Measurements from ENCODE around the gene PPP3CA.

PPP3CA gene

GRCh38 chr4:101222156-101222845 lies 125.0 kb downstream of the PPP3CA start:
- Mint-ChIP-seq H3K9me3 (no peaks in the 10 kb centered on the region), H3K36me3 (ENCODE audit: low read depth) (no peaks in the 10 kb centered on the region), H3K27ac (no peak overlapping the region), H3K27me3 (ENCODE audit: low read depth) (peaks cover 22% of the 10 kb centered on the region), H3K4me3 (no peak overlapping the region), H3K4me1 (ENCODE audit: low read depth) (no peaks in the 10 kb centered on the region)
- DNase-seq (ENCODE audit: low spot score): no peak

- Mint-ChIP-seq H3K4me1 (ENCODE audit: low read depth) (no peaks in the 10 kb centered on the region), H3K27ac (no peak overlapping the region), H3K9me3 (no peaks in the 10 kb centered on the region), H3K27me3 (ENCODE audit: low read depth) (peaks cover 22% of the 10 kb centered on the region), H3K4me3 (no peak overlapping the region), H3K36me3 (ENCODE audit: low read depth) (no peaks in the 10 kb centered on the region)
- no peak for DNase-seq (ENCODE audit: low spot score)
Observed at GRCh38 chr4:101221294-101221693, 126.0 kb downstream of the PPP3CA start.

- H3K4me1 Mint-ChIP-seq (ENCODE audit: low read depth): peaks cover 3% of the 10 kb centered on the region
- no peak overlapping the region for H3K27ac Mint-ChIP-seq
- peaks cover 18% of the 10 kb centered on the region for H3K27me3 Mint-ChIP-seq (ENCODE audit: low read depth)
- no peaks in the 10 kb centered on the region for H3K9me3 Mint-ChIP-seq
- H3K4me3 Mint-ChIP-seq: no peak overlapping the region
- no peak for DNase-seq (ENCODE audit: low spot score)
- H3K36me3 Mint-ChIP-seq (ENCODE audit: low read depth): no peaks in the 10 kb centered on the region
Observed at GRCh38 chr4:101218894-101219293, 128.4 kb downstream of the PPP3CA start.

GRCh38 chr4:101218346-101218745 lies 129.0 kb downstream of the PPP3CA start:
- H3K27ac Mint-ChIP-seq: no peak overlapping the region
- H3K36me3 Mint-ChIP-seq (ENCODE audit: low read depth): no peaks in the 10 kb centered on the region
- peaks cover 3% of the 10 kb centered on the region for H3K4me1 Mint-ChIP-seq (ENCODE audit: low read depth)
- H3K4me3 Mint-ChIP-seq: no peak overlapping the region
- H3K27me3 Mint-ChIP-seq (ENCODE audit: low read depth): peaks cover 18% of the 10 kb centered on the region
- no peak for DNase-seq (ENCODE audit: low spot score)
- no peaks in the 10 kb centered on the region for H3K9me3 Mint-ChIP-seq

- H3K27me3 Mint-ChIP-seq (ENCODE audit: low read depth): peaks cover 13% of the 10 kb centered on the region
- no peak for DNase-seq (ENCODE audit: low spot score)
- peaks cover 3% of the 10 kb centered on the region for H3K4me1 Mint-ChIP-seq (ENCODE audit: low read depth)
- H3K9me3 Mint-ChIP-seq: no peaks in the 10 kb centered on the region
- H3K36me3 Mint-ChIP-seq (ENCODE audit: low read depth): no peaks in the 10 kb centered on the region
- no peak overlapping the region for H3K27ac Mint-ChIP-seq
- no peak overlapping the region for H3K4me3 Mint-ChIP-seq
Observed at GRCh38 chr4:101217353-101218031, 129.8 kb downstream of the PPP3CA start.

- DNase-seq (ENCODE audit: low spot score): no peak
- Mint-ChIP-seq H3K4me3 (no peak overlapping the region), H3K9me3 (no peaks in the 10 kb centered on the region), H3K27me3 (ENCODE audit: low read depth) (peaks cover 3% of the 10 kb centered on the region), H3K4me1 (ENCODE audit: low read depth) (peaks cover 16% of the 10 kb centered on the region), H3K27ac (no peak overlapping the region), H3K36me3 (ENCODE audit: low read depth) (peaks cover 2% of the 10 kb centered on the region)
Observed at GRCh38 chr4:101211146-101211553, 136.2 kb downstream of the PPP3CA start.

GRCh38 chr4:101210331-101210730 lies 137.0 kb downstream of the PPP3CA start:
- H3K4me3 Mint-ChIP-seq: no peak overlapping the region
- peaks cover 24% of the 10 kb centered on the region for H3K4me1 Mint-ChIP-seq (ENCODE audit: low read depth)
- H3K27ac Mint-ChIP-seq: no peak overlapping the region
- peaks cover 3% of the 10 kb centered on the region for H3K27me3 Mint-ChIP-seq (ENCODE audit: low read depth)
- H3K36me3 Mint-ChIP-seq (ENCODE audit: low read depth): peaks cover 2% of the 10 kb centered on the region
- DNase-seq (ENCODE audit: low spot score): no peak
- H3K9me3 Mint-ChIP-seq: no peaks in the 10 kb centered on the region

GRCh38 chr4:101208171-101208570 lies 139.2 kb downstream of the PPP3CA start:
- Mint-ChIP-seq H3K27ac (no peak overlapping the region), H3K4me1 (ENCODE audit: low read depth) (peaks cover 24% of the 10 kb centered on the region)
- no peak for DNase-seq (ENCODE audit: low spot score)

GRCh38 chr4:101205916-101206315 lies 141.4 kb downstream of the PPP3CA start:
- peak; percentile 61 for DNase-seq (ENCODE audit: low spot score)
- peak overlapping the region; percentile 55 for H3K27ac Mint-ChIP-seq
- H3K4me1 Mint-ChIP-seq (ENCODE audit: low read depth): peaks cover 29% of the 10 kb centered on the region
- no peaks in the 10 kb centered on the region for H3K9me3 Mint-ChIP-seq
- peaks cover 2% of the 10 kb centered on the region for H3K36me3 Mint-ChIP-seq (ENCODE audit: low read depth)
- peak overlapping the region; percentile 66 for H3K4me3 Mint-ChIP-seq
- peaks cover 3% of the 10 kb centered on the region for H3K27me3 Mint-ChIP-seq (ENCODE audit: low read depth)

More at GRCh38 chr4:101208171-101208570, 139.2 kb downstream of the PPP3CA start:
- Mint-ChIP-seq H3K4me3 (no peak overlapping the region), H3K36me3 (ENCODE audit: low read depth) (peaks cover 2% of the 10 kb centered on the region), H3K9me3 (no peaks in the 10 kb centered on the region), H3K27me3 (ENCODE audit: low read depth) (peaks cover 3% of the 10 kb centered on the region)

GRCh38 chr4:101201421-101201820 lies 145.9 kb downstream of the PPP3CA start:
- Mint-ChIP-seq H3K27ac (no peak overlapping the region), H3K36me3 (ENCODE audit: low read depth) (no peaks in the 10 kb centered on the region), H3K9me3 (no peaks in the 10 kb centered on the region), H3K27me3 (ENCODE audit: low read depth) (no peaks in the 10 kb centered on the region), H3K4me3 (no peak overlapping the region), H3K4me1 (ENCODE audit: low read depth) (peaks cover 34% of the 10 kb centered on the region)
- no peak for DNase-seq (ENCODE audit: low spot score)

- no peak for DNase-seq (ENCODE audit: low spot score)
- Mint-ChIP-seq H3K27me3 (ENCODE audit: low read depth) (no peaks in the 10 kb centered on the region), H3K4me3 (no peak overlapping the region), H3K27ac (no peak overlapping the region), H3K36me3 (ENCODE audit: low read depth) (no peaks in the 10 kb centered on the region), H3K4me1 (ENCODE audit: low read depth) (peaks cover 28% of the 10 kb centered on the region), H3K9me3 (no peaks in the 10 kb centered on the region)
Observed at GRCh38 chr4:101200561-101200960, 146.8 kb downstream of the PPP3CA start.

- Mint-ChIP-seq H3K36me3 (ENCODE audit: low read depth) (no peaks in the 10 kb centered on the region), H3K4me1 (ENCODE audit: low read depth) (peaks cover 24% of the 10 kb centered on the region), H3K9me3 (no peaks in the 10 kb centered on the region), H3K27me3 (ENCODE audit: low read depth) (no peaks in the 10 kb centered on the region), H3K27ac (no peak overlapping the region), H3K4me3 (no peak overlapping the region)
- DNase-seq (ENCODE audit: low spot score): no peak
Observed at GRCh38 chr4:101199507-101200285, 147.6 kb downstream of the PPP3CA start.

- Mint-ChIP-seq H3K27ac (no peak overlapping the region), H3K4me3 (no peak overlapping the region), H3K4me1 (ENCODE audit: low read depth) (peaks cover 24% of the 10 kb centered on the region), H3K36me3 (ENCODE audit: low read depth) (no peaks in the 10 kb centered on the region), H3K9me3 (no peaks in the 10 kb centered on the region), H3K27me3 (ENCODE audit: low read depth) (no peaks in the 10 kb centered on the region)
- no peak for DNase-seq (ENCODE audit: low spot score)
Observed at GRCh38 chr4:101198682-101199339, 148.5 kb downstream of the PPP3CA start.

GRCh38 chr4:101197350-101197749 lies 150.0 kb downstream of the PPP3CA start:
- H3K4me3 Mint-ChIP-seq: no peak overlapping the region
- no peaks in the 10 kb centered on the region for H3K36me3 Mint-ChIP-seq (ENCODE audit: low read depth)

More at GRCh38 chr4:101197350-101197749, 150.0 kb downstream of the PPP3CA start:
- DNase-seq (ENCODE audit: low spot score): no peak
- H3K4me1 Mint-ChIP-seq (ENCODE audit: low read depth): peaks cover 25% of the 10 kb centered on the region
- H3K27ac Mint-ChIP-seq: no peak overlapping the region
- H3K27me3 Mint-ChIP-seq (ENCODE audit: low read depth): no peaks in the 10 kb centered on the region
- no peaks in the 10 kb centered on the region for H3K9me3 Mint-ChIP-seq

Data from T-helper 2 cell treated with Interferon-gamma antibody and Interleukin-4, amounts not matched to agents 5 μg/mL and 100 μg/mL, for 36 hours (primary cell).